ENCODE results near the gene ILDR2.

Gene ILDR2

GRCh38 chr1:166906647-166907046 is 68.7 kb downstream of the ILDR2 start:
- H3K4me3 ChIP-seq (replicated peaks; ENCODE audit: insufficient read depth, low read length), result no peak overlapping the region
- H3K27ac ChIP-seq (replicated peaks), result no peak overlapping the region
- no peak for DNase-seq (ENCODE audit: low read depth in 1 of 2, low spot score in 1 of 2)
- no peaks in the 10 kb centered on the region for H3K27me3 ChIP-seq (ENCODE audit: insufficient read depth, poor library complexity, severe bottlenecking)
- TF ChIP-seq CTCF (IDR thresholded peaks at IDR 0.05; ENCODE audit: insufficient read depth, low read length) (no peak), POLR2AphosphoS5 (IDR thresholded peaks at IDR 0.05; ENCODE audit: low read depth) (no peak), REST (IDR thresholded peaks at IDR 0.05; ENCODE audit: insufficient replicate concordance, low read depth) (no peak), GABPA (IDR thresholded peaks at IDR 0.05; ENCODE audit: low read depth) (no peak), SPI1 (IDR thresholded peaks at IDR 0.05; ENCODE audit: borderline replicate concordance, low read depth) (no peak)

- no peak for DNase-seq (ENCODE audit: low read depth in 1 of 2, low spot score in 1 of 2)
- no peak for TF ChIP-seq GABPA (IDR thresholded peaks at IDR 0.05; ENCODE audit: low read depth)
- no peak for TF ChIP-seq REST (IDR thresholded peaks at IDR 0.05; ENCODE audit: insufficient replicate concordance, low read depth)
- TF ChIP-seq POLR2AphosphoS5 (IDR thresholded peaks at IDR 0.05; ENCODE audit: low read depth), result no peak
- TF ChIP-seq SPI1 (IDR thresholded peaks at IDR 0.05; ENCODE audit: borderline replicate concordance, low read depth), result no peak
- no peak for TF ChIP-seq CTCF (IDR thresholded peaks at IDR 0.05; ENCODE audit: insufficient read depth, low read length)
- H3K27ac ChIP-seq (replicated peaks), result no peak overlapping the region
- no peaks in the 10 kb centered on the region for H3K27me3 ChIP-seq (ENCODE audit: insufficient read depth, poor library complexity, severe bottlenecking)
- no peak overlapping the region for H3K4me3 ChIP-seq (replicated peaks; ENCODE audit: insufficient read depth, low read length)
Measured at GRCh38 chr1:166905900-166906299, 69.4 kb downstream of the ILDR2 start.

- DNase-seq (ENCODE audit: low read depth in 1 of 2, low spot score in 1 of 2), result no peak
- Histone ChIP-seq H3K27ac (replicated peaks) (no peak overlapping the region), H3K27me3 (ENCODE audit: insufficient read depth, poor library complexity, severe bottlenecking) (no peaks in the 10 kb centered on the region), H3K4me3 (replicated peaks; ENCODE audit: insufficient read depth, low read length) (no peak overlapping the region)
- TF ChIP-seq SPI1 (IDR thresholded peaks at IDR 0.05; ENCODE audit: borderline replicate concordance, low read depth), result no peak
- no peak for TF ChIP-seq CTCF (IDR thresholded peaks at IDR 0.05; ENCODE audit: insufficient read depth, low read length)
- TF ChIP-seq REST (IDR thresholded peaks at IDR 0.05; ENCODE audit: insufficient replicate concordance, low read depth), result no peak
- TF ChIP-seq GABPA (IDR thresholded peaks at IDR 0.05; ENCODE audit: low read depth), result no peak
- no peak for TF ChIP-seq POLR2AphosphoS5 (IDR thresholded peaks at IDR 0.05; ENCODE audit: low read depth)
Measured at GRCh38 chr1:166905136-166905535, 70.2 kb downstream of the ILDR2 start.
